ENCODE measurements around the gene GPRC5A.
A peak's percentile ranks its signal among the peaks of the same experiment; 100 is the strongest.

GPRC5A gene

GRCh38 chr12:12964255-12964654 lies 72.9 kb downstream of the GPRC5A start:
- H3K4me3 ChIP-seq (replicated peaks; ENCODE audit: insufficient read depth, low read length) = no peak overlapping the region
- H3K27ac ChIP-seq (replicated peaks) = no peak overlapping the region
- H3K27me3 ChIP-seq (ENCODE audit: insufficient read depth, poor library complexity, severe bottlenecking) = no peaks in the 10 kb centered on the region
- TF ChIP-seq SPI1 (IDR thresholded peaks at IDR 0.05; ENCODE audit: borderline replicate concordance, low read depth) (no peak; the same call in 1 of the 2 replicates), REST (IDR thresholded peaks at IDR 0.05; ENCODE audit: insufficient replicate concordance, low read depth) (no peak)
- peak; percentile 47 to 73 for DNase-seq (ENCODE audit: low read depth in 1 of 2, low spot score in 1 of 2)

- no peak for DNase-seq (ENCODE audit: low read depth in 1 of 2, low spot score in 1 of 2)
- H3K4me3 ChIP-seq (replicated peaks; ENCODE audit: insufficient read depth, low read length) = no peak overlapping the region
- H3K27me3 ChIP-seq (ENCODE audit: insufficient read depth, poor library complexity, severe bottlenecking) = no peaks in the 10 kb centered on the region
- TF ChIP-seq, protein P1, sequence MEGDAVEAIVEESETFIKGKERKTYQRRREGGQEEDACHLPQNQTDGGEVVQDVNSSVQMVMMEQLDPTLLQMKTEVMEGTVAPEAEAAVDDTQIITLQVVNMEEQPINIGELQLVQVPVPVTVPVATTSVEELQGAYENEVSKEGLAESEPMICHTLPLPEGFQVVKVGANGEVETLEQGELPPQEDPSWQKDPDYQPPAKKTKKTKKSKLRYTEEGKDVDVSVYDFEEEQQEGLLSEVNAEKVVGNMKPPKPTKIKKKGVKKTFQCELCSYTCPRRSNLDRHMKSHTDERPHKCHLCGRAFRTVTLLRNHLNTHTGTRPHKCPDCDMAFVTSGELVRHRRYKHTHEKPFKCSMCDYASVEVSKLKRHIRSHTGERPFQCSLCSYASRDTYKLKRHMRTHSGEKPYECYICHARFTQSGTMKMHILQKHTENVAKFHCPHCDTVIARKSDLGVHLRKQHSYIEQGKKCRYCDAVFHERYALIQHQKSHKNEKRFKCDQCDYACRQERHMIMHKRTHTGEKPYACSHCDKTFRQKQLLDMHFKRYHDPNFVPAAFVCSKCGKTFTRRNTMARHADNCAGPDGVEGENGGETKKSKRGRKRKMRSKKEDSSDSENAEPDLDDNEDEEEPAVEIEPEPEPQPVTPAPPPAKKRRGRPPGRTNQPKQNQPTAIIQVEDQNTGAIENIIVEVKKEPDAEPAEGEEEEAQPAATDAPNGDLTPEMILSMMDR (IDR thresholded peaks at IDR 0.05; ENCODE audit: insufficient read depth, low read length) = no peak
- TF ChIP-seq SPI1 (IDR thresholded peaks at IDR 0.05; ENCODE audit: borderline replicate concordance, low read depth) (no peak), GABPA (IDR thresholded peaks at IDR 0.05; ENCODE audit: low read depth) (no peak)
- H3K27ac ChIP-seq (replicated peaks) = no peak overlapping the region
Observed at GRCh38 chr12:12965836-12966235, 74.5 kb downstream of the GPRC5A start.

All from HL-60 (cell line).